ENCODE measurements around the gene CD1C.
"Not testable (repeated sequence)": the region's sequence is repeated elsewhere in the genome, so short reads cannot be mapped to it uniquely, and the experiment has no call there.

CD1C gene

GRCh38 chr1:158329733-158330132 lies 40.0 kb downstream of the CD1C start:
- peak; percentile 11 for DNase-seq

GRCh38 chr1:158330391-158331105 lies 40.8 kb downstream of the CD1C start:
- no peak for DNase-seq

- DNase-seq: no peak
Measured at GRCh38 chr1:158331106-158331425, 41.3 kb downstream of the CD1C start.

GRCh38 chr1:158331481-158332150 lies 41.9 kb downstream of the CD1C start, which contains the start of gene CD1B:
CD1B (minus strand) TSS chr1:158331531; CDS start chr1:158331423, 108 bp downstream.
- DNase-seq: no peak

GRCh38 chr1:158333405-158334155 lies 43.9 kb downstream of the CD1C start:
- DNase-seq: no peak

GRCh38 chr1:158334526-158335212 lies 44.9 kb downstream of the CD1C start:
- DNase-seq: no peak

- DNase-seq: no peak
Measured at GRCh38 chr1:158335213-158335532, 45.5 kb downstream of the CD1C start.

GRCh38 chr1:158336413-158336812 lies 46.7 kb downstream of the CD1C start:
- not testable (repeated sequence) for DNase-seq
